Peyer's patch (tissue), 4 donors: Measurements from ENCODE around the gene TRDN. TPM values are rescaled to one million over a fixed set of nuclear protein-coding genes. Genes with fewer than 3 reads are reported as not detected.

Source experiments
- DNase-seq, 3 donors: peaks; one replicate each; pipeline ENCODE4 v3.0.0-alpha.2; 2017 to 2019
- H3K27ac ChIP-seq, 4 donors: fragments of 200-600 bp; sonication (generic); one replicate each; pipeline ENCODE4 v1.5.1; 2016 to 2019
- H3K27me3 ChIP-seq, 2 donors: fragments of 200-600 bp; sonication (generic); one replicate each; pipeline ENCODE4 v1.5.1; 2019
- H3K36me3 ChIP-seq, 3 donors: fragments of 200-600 bp; sonication (generic); one replicate each; pipeline ENCODE4 v1.5.1; 2016 to 2019
- H3K4me1 ChIP-seq, 4 donors: fragments of 200-600 bp; sonication (generic); one replicate each; pipeline ENCODE4 v1.5.1; 2016 to 2019
- H3K4me3 ChIP-seq, 4 donors: fragments of 200-600 bp; sonication (generic); 1 replicate in 3 of 4; 2 replicates in 1 of 4; pipeline ENCODE4 v1.5.1; 2016 to 2019; ENCODE audit warnings: mild to moderate bottlenecking in 1 of 4
- H3K9me3 ChIP-seq, 4 donors: fragments of 200-600 bp; sonication (generic); one replicate each; pipeline ENCODE4 v1.5.1; 2016 to 2019; ENCODE audit warnings: mild to moderate bottlenecking in 1 of 4
- POLR2A ChIP-seq, 2 donors: fragments of 450-650 bp; IDR thresholded peaks; one replicate each; pipeline ENCODE4 v1.5.1; 2017; ENCODE audit warnings: antibody characterized with exemption in 2 of 2, mild to moderate bottlenecking in 2 of 2, moderate library complexity in 2 of 2
- total RNA-seq, 4 donors: library from RNA; depleted of rRNA; stranded (reverse); fragments of >200 nt; gene quantifications; one replicate each; pipeline ENCODE4 v1.1.0, GENCODE V29; 2016
- TF ChIP-seq, protein P1 (sequence below), 6 experiments: fragments of 450-650 bp in 4 of 6; fragments of 200-600 bp in 2 of 6; sonication (generic) in 1 of 6; IDR thresholded peaks; one replicate each; pipeline ENCODE4 v1.5.1; 2017 to 2019; ENCODE audit warnings: antibody characterized with exemption in 6 of 6, mild to moderate bottlenecking in 3 of 6, moderate library complexity in 1 of 6

The TRDN gene
- total RNA-seq, 4 donors from 2014 or later = not detected

DNA sequence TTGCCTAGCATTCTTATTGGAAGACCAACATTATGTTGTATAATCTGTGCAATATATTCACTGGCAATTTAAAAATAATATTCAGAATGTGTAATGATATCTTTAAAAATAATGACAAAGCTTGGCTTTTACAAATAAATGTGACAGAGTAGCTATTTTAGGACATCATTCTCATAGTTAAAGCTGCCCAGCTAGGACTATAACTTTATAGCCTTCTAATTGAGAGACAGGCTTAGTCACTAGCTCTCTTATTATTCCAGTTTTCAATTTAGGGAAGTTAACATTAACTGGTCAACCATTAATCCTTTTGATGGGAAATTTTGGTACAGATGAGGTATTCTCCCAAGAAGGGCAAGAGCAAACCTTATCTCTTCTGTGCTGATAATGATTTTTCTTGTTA, 443.5 kb downstream of the TRDN start:
- Histone ChIP-seq H3K4me1 (no peaks in the 10 kb centered on the region), H3K36me3 (no peaks in the 10 kb centered on the region), H3K27ac (no peak overlapping the region), H3K4me3 (no peak overlapping the region), H3K9me3 (no peaks in the 10 kb centered on the region), H3K27me3 (no peaks in the 10 kb centered on the region)
- DNase-seq = no peak
- TF ChIP-seq, protein P1, sequence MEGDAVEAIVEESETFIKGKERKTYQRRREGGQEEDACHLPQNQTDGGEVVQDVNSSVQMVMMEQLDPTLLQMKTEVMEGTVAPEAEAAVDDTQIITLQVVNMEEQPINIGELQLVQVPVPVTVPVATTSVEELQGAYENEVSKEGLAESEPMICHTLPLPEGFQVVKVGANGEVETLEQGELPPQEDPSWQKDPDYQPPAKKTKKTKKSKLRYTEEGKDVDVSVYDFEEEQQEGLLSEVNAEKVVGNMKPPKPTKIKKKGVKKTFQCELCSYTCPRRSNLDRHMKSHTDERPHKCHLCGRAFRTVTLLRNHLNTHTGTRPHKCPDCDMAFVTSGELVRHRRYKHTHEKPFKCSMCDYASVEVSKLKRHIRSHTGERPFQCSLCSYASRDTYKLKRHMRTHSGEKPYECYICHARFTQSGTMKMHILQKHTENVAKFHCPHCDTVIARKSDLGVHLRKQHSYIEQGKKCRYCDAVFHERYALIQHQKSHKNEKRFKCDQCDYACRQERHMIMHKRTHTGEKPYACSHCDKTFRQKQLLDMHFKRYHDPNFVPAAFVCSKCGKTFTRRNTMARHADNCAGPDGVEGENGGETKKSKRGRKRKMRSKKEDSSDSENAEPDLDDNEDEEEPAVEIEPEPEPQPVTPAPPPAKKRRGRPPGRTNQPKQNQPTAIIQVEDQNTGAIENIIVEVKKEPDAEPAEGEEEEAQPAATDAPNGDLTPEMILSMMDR (IDR thresholded peaks at IDR 0.05) = no peak
- TF ChIP-seq POLR2A (IDR thresholded peaks at IDR 0.05) = no peak

DNA sequence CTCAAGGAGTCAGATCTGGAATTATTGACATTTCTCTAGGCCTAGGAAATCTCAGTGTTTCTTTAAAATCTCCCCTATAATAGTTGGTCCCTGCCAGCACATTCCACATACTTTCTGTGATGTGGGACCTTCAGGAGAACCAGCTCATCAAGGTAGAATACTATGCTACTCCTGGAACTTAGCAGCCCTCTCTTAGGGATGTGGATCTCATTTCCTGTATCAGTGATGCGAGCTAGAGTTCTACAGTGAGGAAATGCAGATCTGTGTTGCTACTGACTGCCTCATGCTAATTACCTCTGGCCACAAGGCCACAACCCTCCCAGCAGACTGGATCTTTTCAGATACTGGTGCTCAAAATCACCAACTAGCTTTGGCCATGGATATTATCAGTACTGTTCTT, 446.9 kb downstream of the TRDN start:
- no peaks in the 10 kb centered on the region for H3K27me3 ChIP-seq
- H3K36me3 ChIP-seq = no peaks in the 10 kb centered on the region
- H3K27ac ChIP-seq = no peak overlapping the region
- DNase-seq = no peak
- no peak overlapping the region for H3K4me3 ChIP-seq
- no peaks in the 10 kb centered on the region for H3K9me3 ChIP-seq
- no peaks in the 10 kb centered on the region for H3K4me1 ChIP-seq
- TF ChIP-seq POLR2A (IDR thresholded peaks at IDR 0.05) = no peak
- TF ChIP-seq, protein P1 (IDR thresholded peaks at IDR 0.05) = no peak

DNA sequence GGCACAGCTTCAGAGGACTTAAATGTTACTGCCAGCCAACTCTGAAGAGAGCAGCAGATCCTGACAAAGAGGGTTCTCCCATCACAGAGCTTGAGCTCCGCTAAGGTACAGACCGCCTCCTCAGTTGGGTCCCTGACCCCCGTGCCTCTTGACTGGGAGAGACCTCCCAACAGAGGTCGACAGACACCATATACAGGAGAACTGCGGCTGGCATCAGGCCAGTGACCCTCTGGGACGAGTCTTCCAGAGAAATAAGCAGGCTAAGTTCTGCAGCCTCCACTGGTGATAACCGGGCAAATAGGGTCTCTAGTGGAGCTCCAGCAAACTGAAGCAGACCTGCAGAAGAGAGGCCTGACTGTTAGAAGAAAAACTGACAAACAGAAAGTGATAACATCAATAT, 453.8 kb downstream of the TRDN start:
- H3K9me3 ChIP-seq = peaks cover 0 to 2% (median 0%) of the 10 kb centered on the region in 4 donors
- H3K27ac ChIP-seq = no peak overlapping the region
- TF ChIP-seq POLR2A (IDR thresholded peaks at IDR 0.05) = no peak
- TF ChIP-seq, protein P1 (IDR thresholded peaks at IDR 0.05) = no peak
- H3K4me3 ChIP-seq = no peak overlapping the region
- no peak for DNase-seq
- no peaks in the 10 kb centered on the region for H3K27me3 ChIP-seq
- H3K36me3 ChIP-seq = no peaks in the 10 kb centered on the region
- no peaks in the 10 kb centered on the region for H3K4me1 ChIP-seq

DNA sequence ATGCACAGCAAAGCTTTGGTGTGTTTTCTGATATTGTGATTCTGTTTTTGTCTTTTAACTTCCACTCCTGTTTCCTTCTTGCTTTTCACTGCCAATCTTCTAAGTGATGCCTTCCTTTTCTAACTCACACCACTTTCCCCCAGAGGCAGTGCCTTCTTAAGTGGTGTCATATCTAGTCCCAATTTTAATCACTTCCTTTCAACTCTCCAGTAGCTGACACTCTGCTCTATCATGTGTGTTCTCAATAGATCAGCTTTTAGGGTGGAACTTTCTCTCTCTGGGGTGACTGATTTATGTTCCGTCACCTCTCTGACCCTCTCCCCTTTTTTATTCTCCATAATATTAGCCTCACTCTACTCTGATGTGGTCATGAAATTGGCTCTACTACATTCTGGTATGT, 460.0 kb downstream of the TRDN start:
- no peak for DNase-seq
- no peaks in the 10 kb centered on the region for H3K36me3 ChIP-seq
- H3K27ac ChIP-seq = no peak overlapping the region
- H3K4me3 ChIP-seq = no peak overlapping the region
- no peak for TF ChIP-seq POLR2A (IDR thresholded peaks at IDR 0.05)
- TF ChIP-seq, protein P1 (IDR thresholded peaks at IDR 0.05) = no peak
- H3K27me3 ChIP-seq = no peaks in the 10 kb centered on the region
- no peaks in the 10 kb centered on the region for H3K4me1 ChIP-seq
- H3K9me3 ChIP-seq = no peaks in the 10 kb centered on the region

DNA sequence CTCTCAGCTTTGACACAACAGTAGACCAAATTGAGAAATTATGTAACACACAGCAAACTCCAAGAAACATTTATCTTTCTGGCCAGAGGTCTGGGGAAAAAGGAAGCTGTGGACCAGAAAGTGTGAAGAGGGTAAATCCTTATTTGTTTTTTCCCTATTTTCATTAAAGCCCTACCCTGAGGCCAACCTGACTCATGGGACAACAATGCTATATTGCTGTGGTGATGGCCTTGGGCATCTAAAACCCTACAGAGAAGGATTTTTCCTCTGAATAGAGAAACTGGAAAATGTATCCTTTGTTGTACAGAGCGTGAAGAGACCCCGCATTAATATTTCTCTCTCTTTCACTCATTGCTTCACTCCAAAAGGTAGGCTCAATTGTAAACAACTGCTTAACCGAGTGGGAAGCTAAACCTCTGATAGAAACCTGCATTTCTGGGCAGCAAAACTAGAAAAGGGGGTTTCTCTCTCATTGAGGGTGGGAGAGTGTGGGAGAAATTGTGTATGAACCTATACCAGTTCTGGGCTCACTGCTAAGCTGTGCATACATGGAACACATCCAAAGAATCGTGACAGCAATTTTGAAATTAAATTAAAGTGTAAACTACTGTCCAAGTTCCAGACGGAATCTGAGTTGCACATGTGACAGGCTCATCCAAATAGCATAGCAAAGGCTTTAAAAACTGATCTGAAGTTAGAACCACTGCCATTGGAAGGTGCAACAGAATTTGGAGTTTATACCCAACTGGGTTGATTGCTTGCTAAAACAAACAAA, 465.2 kb downstream of the TRDN start:
- H3K4me1 ChIP-seq = no peaks in the 10 kb centered on the region
- H3K27me3 ChIP-seq = no peaks in the 10 kb centered on the region
- H3K27ac ChIP-seq = no peak overlapping the region
- no peak overlapping the region for H3K4me3 ChIP-seq
- TF ChIP-seq, protein P1 (IDR thresholded peaks at IDR 0.05) = no peak
- no peak for TF ChIP-seq POLR2A (IDR thresholded peaks at IDR 0.05)
- no peak for DNase-seq
- H3K9me3 ChIP-seq = no peaks in the 10 kb centered on the region
- no peaks in the 10 kb centered on the region for H3K36me3 ChIP-seq

DNA sequence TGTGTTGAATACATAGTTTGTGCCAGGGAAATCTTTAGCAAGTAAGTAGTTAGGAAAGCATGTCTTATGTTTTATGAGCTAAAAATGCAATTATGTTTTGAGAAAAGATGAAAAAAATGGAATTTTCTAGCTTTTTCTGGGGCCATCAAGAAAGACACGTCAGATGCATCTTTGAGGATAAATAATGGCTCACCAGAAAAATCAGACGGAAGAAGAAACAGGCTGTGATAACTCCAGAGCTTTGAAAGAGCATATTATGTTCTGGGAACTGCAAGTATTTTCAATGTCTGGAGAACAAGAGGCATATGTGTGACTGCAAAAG, 467.0 kb downstream of the TRDN start:
- H3K9me3 ChIP-seq = no peaks in the 10 kb centered on the region
- H3K27ac ChIP-seq = no peak overlapping the region
- no peak overlapping the region for H3K4me3 ChIP-seq
- no peak for DNase-seq
- H3K36me3 ChIP-seq = no peaks in the 10 kb centered on the region
- H3K27me3 ChIP-seq = no peaks in the 10 kb centered on the region
- H3K4me1 ChIP-seq = no peaks in the 10 kb centered on the region
- TF ChIP-seq, protein P1 (IDR thresholded peaks at IDR 0.05) = no peak
- TF ChIP-seq POLR2A (IDR thresholded peaks at IDR 0.05) = no peak
